ENCODE measurements around the gene EOMES. TPM values are rescaled to one million over a fixed set of nuclear protein-coding genes. Genes with fewer than 3 reads are reported as not detected.
A peak's percentile ranks its signal among the peaks of the same experiment; 100 is the strongest.

Gene EOMES
- total and polyA plus RNA-seq, 2 donors: 0.10 to 0.74 TPM

DNA sequence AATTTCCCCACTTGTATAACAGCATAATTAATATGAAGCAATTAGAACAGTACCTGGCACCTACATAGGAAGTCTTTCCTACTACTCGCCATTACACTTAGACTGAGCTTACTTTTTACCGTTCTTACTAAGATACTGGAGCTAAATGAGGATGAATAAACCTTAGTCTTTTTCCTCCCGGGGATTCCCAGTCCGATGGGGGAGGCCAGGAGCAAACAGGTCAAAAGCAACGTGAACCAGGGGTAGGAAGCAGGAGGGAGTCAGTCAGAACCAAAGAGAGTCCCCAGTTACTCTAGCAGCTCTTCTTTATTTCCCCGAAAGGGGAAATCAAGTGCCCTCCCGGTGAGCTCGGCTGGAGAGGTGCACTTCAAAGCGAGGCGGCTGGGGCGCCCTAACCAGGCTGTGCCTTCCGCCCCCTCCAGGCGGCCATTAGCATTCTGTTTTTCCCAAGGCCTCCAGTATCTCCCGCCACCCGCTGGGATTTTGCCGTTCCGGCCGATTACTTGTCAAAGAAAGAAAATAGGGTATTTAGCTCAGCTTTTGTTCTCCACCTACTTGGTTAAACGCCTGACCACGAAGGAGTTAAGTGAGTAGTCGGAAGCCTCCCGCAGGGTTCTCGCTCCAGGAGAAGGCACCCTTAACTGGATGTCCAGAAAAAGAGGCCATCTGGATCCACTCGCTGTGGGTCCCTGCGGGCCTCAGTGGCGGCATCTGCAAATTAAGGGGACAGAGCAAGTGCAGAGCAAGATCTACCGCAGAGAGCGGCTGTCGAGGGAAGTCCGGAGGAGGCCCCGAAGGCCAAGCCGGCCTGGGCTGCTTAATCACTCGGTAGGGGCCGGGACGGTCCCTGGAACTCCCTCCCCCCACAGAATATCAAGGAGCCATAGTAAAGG, 6.3 kb upstream of the EOMES start:
- no peak overlapping the region for H3K4me3 ChIP-seq (ENCODE audit: low read depth, low read length)

DNA sequence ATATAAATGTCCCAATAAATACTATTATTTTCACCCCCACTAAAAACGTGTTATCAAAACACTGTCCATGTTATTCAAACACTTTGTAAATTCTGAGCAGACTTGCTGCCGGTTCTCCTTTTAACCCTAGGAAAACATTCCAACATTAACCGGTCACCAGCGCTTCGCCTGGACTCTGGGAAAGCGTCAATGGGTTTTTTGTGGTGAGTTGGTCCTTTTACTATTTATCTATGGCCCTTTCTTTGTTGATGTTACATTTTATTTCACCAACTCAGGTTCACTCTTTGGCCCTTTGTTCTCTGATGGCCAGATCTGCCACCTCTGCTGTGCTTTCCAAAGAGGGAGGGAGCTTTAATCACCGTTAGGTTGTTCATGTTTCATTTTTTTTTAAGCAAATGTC, 4.1 kb upstream of the EOMES start:
- DNase-seq (ENCODE audit: extremely low spot score): no peak
- Histone ChIP-seq H3K4me3 (ENCODE audit: low read depth, low read length) (no peak overlapping the region), H3K27ac (ENCODE audit: low read depth) (no peak overlapping the region), H3K36me3 (ENCODE audit: insufficient read depth) (no peaks in the 10 kb centered on the region), H3K4me1 (ENCODE audit: insufficient read depth) (peaks cover 3% of the 10 kb centered on the region)
- 11% methylated on average over 7 of the region's 7 CpGs for WGBS

More for the DNA sequence above, 6.3 kb upstream of the EOMES start:
- 4% methylated on average over 35 of the region's 35 CpGs for WGBS
- no peak overlapping the region for H3K27ac ChIP-seq (ENCODE audit: low read depth)
- H3K4me1 ChIP-seq (ENCODE audit: insufficient read depth): no peaks in the 10 kb centered on the region
- H3K36me3 ChIP-seq (ENCODE audit: insufficient read depth): no peaks in the 10 kb centered on the region
- DNase-seq (ENCODE audit: extremely low spot score): no peak

DNA sequence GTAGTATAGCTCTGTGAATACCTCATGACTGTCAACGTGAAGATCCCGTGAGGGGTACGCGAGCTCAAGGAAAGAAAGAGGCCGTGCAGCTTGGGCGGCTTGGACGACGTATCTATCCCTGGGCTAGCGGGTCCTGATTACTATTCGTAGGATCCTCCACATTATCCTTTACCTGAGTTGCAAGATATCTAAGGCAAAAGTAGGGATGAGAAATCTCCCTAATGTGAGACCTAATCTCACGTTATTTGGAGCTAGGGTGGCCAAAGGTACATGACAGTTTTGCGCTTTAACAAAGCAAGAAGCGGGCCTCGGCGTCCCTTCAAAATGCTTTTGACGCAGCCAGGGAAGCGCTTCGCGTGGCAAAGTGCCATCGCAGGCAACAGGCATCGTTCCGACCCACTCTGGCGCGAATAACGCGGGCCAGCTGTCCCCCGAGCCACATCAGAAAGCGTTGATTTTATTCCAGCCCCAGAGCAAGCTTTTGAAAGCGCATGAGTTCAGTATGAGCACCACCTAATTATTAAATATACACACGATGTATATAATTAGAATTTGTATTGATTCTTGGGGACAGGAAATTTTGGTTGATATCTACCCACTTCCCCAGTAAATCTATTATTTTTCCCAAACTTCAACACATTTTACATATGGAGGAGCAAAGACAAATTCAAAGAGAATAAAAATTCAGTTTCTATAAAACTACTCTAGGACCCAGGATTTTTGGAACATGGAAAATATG, 2.5 kb upstream of the EOMES start:
- Histone ChIP-seq H3K4me1 (ENCODE audit: insufficient read depth) (peaks cover 4% of the 10 kb centered on the region), H3K4me3 (ENCODE audit: low read depth, low read length) (no peak overlapping the region), H3K27ac (ENCODE audit: low read depth) (no peak overlapping the region), H3K36me3 (ENCODE audit: insufficient read depth) (no peaks in the 10 kb centered on the region)
- 7% methylated on average over 30 of the region's 30 CpGs for WGBS
- DNase-seq (ENCODE audit: extremely low spot score): no peak

DNA sequence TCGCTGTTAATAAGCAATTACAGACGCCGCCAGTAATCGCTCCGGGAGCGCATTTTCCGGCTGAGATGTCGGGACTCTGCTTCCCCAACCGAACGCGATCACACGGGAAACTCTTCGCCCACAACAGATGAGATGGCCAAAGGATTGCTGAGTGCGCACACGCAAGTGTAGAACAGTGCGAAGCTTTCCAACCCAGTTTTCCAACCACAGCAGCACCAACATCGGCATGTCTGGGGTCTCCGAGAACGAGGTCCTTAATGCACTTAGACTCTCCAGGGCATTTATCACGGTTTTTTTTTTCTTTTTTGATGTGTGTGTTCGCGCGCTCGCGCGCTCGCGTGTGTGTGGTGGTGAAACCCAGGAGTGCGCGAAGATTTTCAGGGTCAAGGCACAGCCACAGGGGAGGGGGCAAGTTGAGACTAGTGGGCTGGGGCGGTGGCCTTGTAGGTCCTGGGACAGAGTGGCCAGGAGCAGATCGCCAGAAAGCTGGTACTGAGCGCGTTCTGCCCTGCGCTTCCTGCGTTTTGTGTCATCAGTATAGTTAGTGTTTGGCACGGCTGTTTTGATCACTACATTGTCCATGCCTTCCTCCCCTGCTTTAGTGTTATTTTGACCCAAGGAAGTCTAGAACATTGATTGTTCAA, 1.8 kb upstream of the EOMES start:
- peaks cover 4% of the 10 kb centered on the region for H3K4me1 ChIP-seq (ENCODE audit: insufficient read depth)
- no peaks in the 10 kb centered on the region for H3K36me3 ChIP-seq (ENCODE audit: insufficient read depth)
- 4% methylated on average over 37 of the region's 37 CpGs for WGBS

GRCh38 chr3:27723456-27723814, 1.3 kb upstream of the EOMES start:
- WGBS: 5% methylated on average over 15 of the region's 15 CpGs
- DNase-seq (ENCODE audit: extremely low spot score): no peak
- peak overlapping the region; percentile 10 for H3K4me3 ChIP-seq (ENCODE audit: low read depth, low read length)
- H3K36me3 ChIP-seq (ENCODE audit: insufficient read depth): no peaks in the 10 kb centered on the region
- peaks cover 4% of the 10 kb centered on the region for H3K4me1 ChIP-seq (ENCODE audit: insufficient read depth)
- no peak overlapping the region for H3K27ac ChIP-seq (ENCODE audit: low read depth)

More for the DNA sequence above, 1.8 kb upstream of the EOMES start:
- Histone ChIP-seq H3K27ac (ENCODE audit: low read depth) (no peak overlapping the region), H3K4me3 (ENCODE audit: low read depth, low read length) (peak overlapping the region; percentile 10)
- DNase-seq (ENCODE audit: extremely low spot score): no peak

GRCh38 chr3:27723001-27723445, 900 bp upstream of the EOMES start:
- WGBS: 4% methylated on average over 13 of the region's 13 CpGs
- peak overlapping the region; percentile 0 for H3K4me3 ChIP-seq (ENCODE audit: low read depth, low read length)

DNA sequence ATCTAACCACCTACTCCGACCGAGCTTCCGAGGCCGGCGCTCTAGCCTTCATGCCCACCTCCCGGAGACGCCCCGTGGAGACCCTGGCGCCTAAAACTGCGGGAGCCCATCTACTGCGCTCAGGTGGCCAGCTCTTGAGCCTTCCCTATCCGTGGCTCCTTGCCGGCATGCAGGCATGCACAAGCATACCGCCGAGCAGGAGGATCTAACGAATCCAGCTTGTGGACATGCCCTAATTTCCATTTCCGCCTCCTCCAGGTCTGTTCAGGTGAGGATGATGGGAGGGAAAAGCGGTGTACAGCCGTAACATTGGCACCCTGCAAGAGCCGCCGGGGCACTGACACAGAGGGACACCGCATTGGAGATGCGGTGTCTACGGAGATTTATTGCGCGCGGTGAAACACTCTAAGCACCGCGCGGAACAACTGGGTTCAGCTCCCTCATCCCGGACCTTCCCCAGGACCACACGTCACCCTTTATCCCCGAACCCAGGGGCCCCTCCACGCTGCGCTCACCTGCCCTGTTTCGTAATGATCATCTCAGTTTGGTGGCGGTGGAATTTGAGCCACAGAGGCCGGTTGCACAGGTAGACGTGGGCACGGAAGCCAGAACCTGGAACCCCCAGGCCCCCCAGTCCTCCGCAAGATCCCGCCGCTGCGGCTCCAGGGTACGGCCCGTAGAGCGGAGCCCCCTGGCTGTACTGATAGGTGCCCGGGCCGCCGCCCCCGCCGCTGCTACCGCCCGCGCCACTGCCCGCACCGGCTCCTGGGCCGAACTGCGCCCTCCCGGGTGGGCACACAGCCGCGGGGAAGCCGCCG, 1.0 kb downstream of the EOMES start:
- no peaks in the 10 kb centered on the region for H3K36me3 ChIP-seq (ENCODE audit: insufficient read depth)
- DNase-seq (ENCODE audit: extremely low spot score): no peak
- 1% methylated on average over 64 of the region's 64 CpGs for WGBS
- no peak overlapping the region for H3K27ac ChIP-seq (ENCODE audit: low read depth)
- H3K4me3 ChIP-seq (ENCODE audit: low read depth, low read length): peak overlapping the region; percentile 36
- H3K4me1 ChIP-seq (ENCODE audit: insufficient read depth): peaks cover 4% of the 10 kb centered on the region

More at GRCh38 chr3:27723001-27723445, 900 bp upstream of the EOMES start:
- Histone ChIP-seq H3K27ac (ENCODE audit: low read depth) (no peak overlapping the region), H3K36me3 (ENCODE audit: insufficient read depth) (no peaks in the 10 kb centered on the region), H3K4me1 (ENCODE audit: insufficient read depth) (peaks cover 4% of the 10 kb centered on the region)
- no peak for DNase-seq (ENCODE audit: extremely low spot score)

DNA sequence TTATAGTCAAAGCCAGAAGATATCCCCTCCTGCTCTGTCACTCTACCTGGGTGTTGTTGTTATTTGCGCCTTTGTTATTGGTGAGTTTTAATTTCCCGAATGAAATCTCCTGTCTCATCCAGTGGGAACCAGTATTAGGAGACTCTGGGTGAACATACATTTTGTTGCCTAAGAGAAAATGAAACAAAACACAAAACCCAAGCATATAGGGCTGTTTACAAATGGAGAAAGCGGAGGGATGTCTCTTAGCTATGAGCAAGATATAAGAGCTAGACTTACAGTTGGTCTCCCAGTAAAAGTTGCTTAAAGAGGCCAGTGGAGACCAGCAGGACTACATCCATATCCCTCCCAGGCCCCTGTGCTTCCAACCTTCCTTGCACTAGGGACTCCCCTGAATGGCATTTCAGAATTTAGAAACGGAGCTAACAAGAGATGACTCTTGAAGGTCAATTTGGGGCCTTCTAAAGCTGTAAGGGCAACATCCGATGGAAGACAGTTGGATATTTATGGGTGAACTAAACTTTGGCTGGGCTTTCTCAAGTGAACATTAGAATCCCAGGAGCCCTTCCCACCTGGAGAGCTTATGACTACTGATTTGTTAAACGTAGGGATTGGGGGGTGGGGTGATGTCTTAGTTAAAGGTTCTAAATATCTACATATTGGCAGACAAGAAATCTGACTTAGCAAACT, 2.7 kb downstream of the EOMES start:
- Histone ChIP-seq H3K27ac (ENCODE audit: low read depth) (no peak overlapping the region), H3K4me1 (ENCODE audit: insufficient read depth) (peaks cover 4% of the 10 kb centered on the region), H3K4me3 (ENCODE audit: low read depth, low read length) (no peak overlapping the region), H3K36me3 (ENCODE audit: insufficient read depth) (no peaks in the 10 kb centered on the region)
- WGBS: 71% methylated on average over 6 of the region's 6 CpGs
- DNase-seq (ENCODE audit: extremely low spot score): no peak

- no peak for DNase-seq (ENCODE audit: extremely low spot score)
- peaks cover 4% of the 10 kb centered on the region for H3K4me1 ChIP-seq (ENCODE audit: insufficient read depth)
Observed at GRCh38 chr3:27718459-27718858, 3.7 kb downstream of the EOMES start.

DNA sequence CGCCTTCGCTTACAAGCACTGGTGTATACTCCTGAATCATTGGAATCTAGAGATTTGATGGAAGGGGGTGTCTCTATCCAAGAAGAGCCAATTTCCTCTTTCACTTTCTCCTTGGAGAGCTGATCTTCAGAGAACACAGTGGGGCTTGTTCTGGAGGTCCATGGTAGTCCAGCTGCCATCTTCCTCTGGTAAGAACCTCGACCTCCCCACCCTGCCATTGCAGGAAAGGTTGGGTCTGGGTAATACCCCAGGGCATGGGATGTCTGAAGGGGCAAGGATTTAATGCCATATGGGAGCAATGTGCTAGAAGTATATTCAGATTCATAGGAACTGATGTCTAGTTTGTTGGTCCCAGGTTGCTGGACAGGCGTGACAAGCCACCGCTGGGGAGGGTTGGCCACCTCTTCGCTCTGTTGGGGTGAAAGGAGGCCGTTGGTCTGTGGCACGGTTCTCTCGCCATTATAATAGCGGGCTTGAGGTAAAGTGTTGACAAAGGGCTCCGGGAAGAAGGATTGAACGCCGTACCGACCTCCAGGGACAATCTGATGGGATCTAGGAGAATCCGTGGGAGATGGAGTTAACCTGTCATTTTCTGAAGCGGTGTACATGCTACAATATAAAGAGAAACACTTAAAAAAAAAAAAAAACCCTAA, 4.8 kb downstream of the EOMES start:
- Histone ChIP-seq H3K36me3 (ENCODE audit: insufficient read depth) (no peaks in the 10 kb centered on the region), H3K4me3 (ENCODE audit: low read depth, low read length) (no peak overlapping the region), H3K4me1 (ENCODE audit: insufficient read depth) (peaks cover 4% of the 10 kb centered on the region), H3K27ac (ENCODE audit: low read depth) (no peak overlapping the region)
- WGBS: 84% methylated on average over 16 of the region's 16 CpGs
- DNase-seq (ENCODE audit: extremely low spot score): no peak

More at GRCh38 chr3:27718459-27718858, 3.7 kb downstream of the EOMES start:
- no peak overlapping the region for H3K27ac ChIP-seq (ENCODE audit: low read depth)
- no peaks in the 10 kb centered on the region for H3K36me3 ChIP-seq (ENCODE audit: insufficient read depth)
- WGBS: 67% methylated on average over 5 of the region's 5 CpGs
- H3K4me3 ChIP-seq (ENCODE audit: low read depth, low read length): no peak overlapping the region

DNA sequence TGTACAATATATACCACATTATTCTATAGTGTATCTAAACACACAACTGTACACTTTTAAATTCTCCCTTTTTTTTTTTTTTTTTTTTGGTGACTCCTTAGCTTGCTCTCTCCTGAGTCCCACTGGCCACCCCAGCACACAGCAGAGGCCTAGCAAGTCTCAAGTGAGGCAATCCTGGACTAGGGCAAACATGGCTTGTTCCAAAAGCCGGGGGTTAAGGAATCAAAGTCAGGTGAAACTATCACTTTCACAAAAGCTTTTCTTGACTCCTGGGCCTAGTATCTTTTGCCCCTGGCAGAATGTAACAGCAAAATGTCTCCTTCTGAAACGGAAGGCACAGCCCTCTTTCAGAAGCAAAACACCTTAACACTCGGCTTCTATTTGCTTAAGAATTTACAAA, 5.8 kb downstream of the EOMES start:
- no peak overlapping the region for H3K27ac ChIP-seq (ENCODE audit: low read depth)
- H3K36me3 ChIP-seq (ENCODE audit: insufficient read depth): no peaks in the 10 kb centered on the region
- WGBS: 92% methylated on average over 3 of the region's 3 CpGs
- H3K4me3 ChIP-seq (ENCODE audit: low read depth, low read length): no peak overlapping the region
- DNase-seq (ENCODE audit: extremely low spot score): no peak
- H3K4me1 ChIP-seq (ENCODE audit: insufficient read depth): peaks cover 1% of the 10 kb centered on the region

DNA sequence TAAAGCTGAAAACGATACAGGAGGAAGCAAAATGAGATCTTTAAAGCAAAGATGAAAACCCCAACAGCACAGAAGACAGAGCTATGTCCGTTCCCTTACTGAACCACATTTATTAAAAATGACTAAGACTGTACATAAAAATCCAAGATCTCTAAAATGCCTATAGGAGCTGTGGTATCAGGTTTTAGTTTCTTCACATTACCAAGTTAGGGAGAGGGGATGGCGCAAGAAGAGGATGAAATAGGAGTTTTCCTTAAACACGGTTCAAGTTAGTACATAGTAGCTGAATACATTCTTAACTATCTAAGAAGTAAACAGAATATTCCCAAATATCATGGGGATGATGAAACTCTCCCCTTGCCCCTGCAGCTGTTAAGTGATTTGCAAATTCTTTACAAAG, 6.3 kb downstream of the EOMES start:
- Histone ChIP-seq H3K4me1 (ENCODE audit: insufficient read depth) (no peaks in the 10 kb centered on the region), H3K27ac (ENCODE audit: low read depth) (no peak overlapping the region), H3K36me3 (ENCODE audit: insufficient read depth) (no peaks in the 10 kb centered on the region), H3K4me3 (ENCODE audit: low read depth, low read length) (no peak overlapping the region)
- 69% methylated on average over 4 of the region's 4 CpGs for WGBS
- DNase-seq (ENCODE audit: extremely low spot score): no peak
